PC-3 (cell line): ENCODE measurements around the gene VCAN.

Source experiments
- CTCF ChIP-seq: fragments of 300-600 bp; sonication (generic); conservative IDR thresholded peaks from 2 replicates; pipeline ENCODE4 v1.5.1; 2017; ENCODE audit warnings: antibody characterized with exemption, low read depth, mild to moderate bottlenecking, low read length
- EZH2 ChIP-seq: fragments of 300-600 bp; sonication (generic); IDR thresholded peaks from one replicate; pipeline ENCODE4 v1.6.1; 2017; ENCODE audit warnings: antibody characterized with exemption, mild to moderate bottlenecking, low read length; ENCODE audit not compliant: unreplicated experiment
- EZH2phosphoT487 ChIP-seq: fragments of 300-600 bp; sonication (generic); IDR thresholded peaks from 2 replicates; pipeline ENCODE4 v1.6.1; 2018; ENCODE audit warnings: mild to moderate bottlenecking, antibody characterized with exemption, low read length, borderline replicate concordance

GRCh38 chr5:83540783-83541182 is 69.2 kb downstream of the VCAN start:
- TF ChIP-seq EZH2 = no peak
- no peak for TF ChIP-seq CTCF
- TF ChIP-seq EZH2phosphoT487 = no peak
